K562 (cell line): ENCODE data around the gene RNASE8. TPM values are rescaled to one million over a fixed set of nuclear protein-coding genes. Genes with fewer than 3 reads are reported as not detected.
A peak's percentile ranks its signal among the peaks of the same experiment; 100 is the strongest.

Source experiments
- ATAC-seq: fragments of 200-7000 bp; cut with Tn5 transposase; 3 replicates; pipeline ENCODE4 v1.9.1; 2020; ENCODE audit warnings: moderate library complexity
- BruUV-seq: library from RNA; stranded (reverse); fragments of 400-500 nt; replicated peaks from 2 replicates; lab custom pipeline; 2021; lab: Mats Ljungman, UMichigan
- CTCF ChIA-PET: fragments of 300-600 bp; formaldehyde crosslinking; extraction: SDS; loops from one replicate; lab custom pipeline; 2021; ENCODE audit warnings: low intra/inter-chr PET ratio; lab: Yijun Ruan, JAX
- POLR2A ChIA-PET: fragments of 300-600, 350-650 bp; sonication (Branson Sonifier 250); formaldehyde crosslinking; extraction: SDS; loops from one replicate; lab custom pipeline; 2021; ENCODE audit warnings: antibody characterized with exemption, inconsistent platforms; lab: Yijun Ruan, JAX
- DNase-seq, 4 experiments: peaks; one replicate each; pipeline versions ENCODE4 v3.0.0 to v3.0.0-alpha.2; 2011 to 2018; ENCODE audit warnings: low spot score in 3 of 4, mixed read lengths in 3 of 4; ENCODE audit errors: extremely low read depth in 1 of 4
- FAIRE-seq: peaks from 2 replicates; lab custom pipeline; 2011; peaks lifted over from hg19 to GRCh38; lab: Jason Lieb, UNC
- H2AFZ ChIP-seq: 2 replicates; pipeline ENCODE4 v1.6.0; 2011; ENCODE audit warnings: low read depth, low read length, control low read depth, inconsistent platforms
- H3K27ac ChIP-seq: fragments of 200-600 bp; 3 replicates; pipeline ENCODE4 v1.8.0; 2011; ENCODE audit warnings: low read depth, mild to moderate bottlenecking, control low read depth, inconsistent platforms, low read length, moderate library complexity, mixed read lengths; ENCODE audit errors: extremely low read depth
- H3K27me3 ChIP-seq, 2 experiments: fragments of 300-600 bp in 1 of 2; 2 replicates in 1 of 2; 3 replicates in 1 of 2; pipeline versions ENCODE4 v1.6.0 to v1.8.0; 2011; ENCODE audit warnings: inconsistent platforms in 2 of 2, low read length in 2 of 2, mild to moderate bottlenecking in 1 of 2, mixed read lengths in 1 of 2, moderate library complexity in 1 of 2; ENCODE audit not compliant: control insufficient read depth in 2 of 2, insufficient read depth in 2 of 2
- H3K36me3 ChIP-seq: fragments of 300-600 bp; 3 replicates; pipeline ENCODE4 v1.8.0; 2011; ENCODE audit warnings: mild to moderate bottlenecking, low read length, inconsistent platforms; ENCODE audit not compliant: control insufficient read depth, insufficient read depth
- H3K4me1 ChIP-seq, 2 experiments: fragments of 200-600 bp in 1 of 2; replicated peaks in 1 of 2; 2 replicates in 1 of 2; 3 replicates in 1 of 2; pipeline versions ENCODE4 v1.5.1 to v1.8.0; 2011; ENCODE audit warnings: inconsistent platforms in 2 of 2, low read length in 2 of 2, mild to moderate bottlenecking in 1 of 2, mixed read lengths in 1 of 2, moderate library complexity in 1 of 2; ENCODE audit not compliant: control insufficient read depth in 2 of 2, insufficient read depth in 2 of 2
- H3K4me2 ChIP-seq: 2 replicates; pipeline ENCODE4 v1.6.1; 2011; ENCODE audit warnings: low read length, control low read depth, inconsistent platforms, mixed read lengths; ENCODE audit not compliant: insufficient read depth
- H3K4me3 ChIP-seq: fragments of 200-600 bp; sonication (generic), shearing (Covaris generic); 2 replicates; pipeline ENCODE4 v1.5.1; 2016; ENCODE audit warnings: control low read depth, inconsistent platforms
- H3K79me2 ChIP-seq: fragments of 200-600 bp; 3 replicates; pipeline ENCODE4 v1.8.0; 2011; ENCODE audit warnings: low read length, inconsistent platforms; ENCODE audit not compliant: control insufficient read depth, insufficient read depth
- H3K9ac ChIP-seq, 2 experiments: 2 replicates each; pipeline versions ENCODE4 v1.6.0 to v1.6.1; 2011; ENCODE audit warnings: low read depth in 2 of 2, low read length in 2 of 2, control low read depth in 1 of 2, inconsistent platforms in 1 of 2, mild to moderate bottlenecking in 1 of 2, mixed read lengths in 1 of 2; ENCODE audit not compliant: insufficient read depth in 1 of 2
- H3K9me1 ChIP-seq: one replicate; pipeline ENCODE4 v1.6.0; 2011; ENCODE audit warnings: inconsistent platforms, mild to moderate bottlenecking, low read length, moderate library complexity; ENCODE audit not compliant: control insufficient read depth, insufficient read depth
- H3K9me3 ChIP-seq: replicated peaks from 2 replicates; pipeline ENCODE4 v1.5.1; 2011; ENCODE audit warnings: low read depth, low read length, inconsistent platforms; ENCODE audit not compliant: control insufficient read depth, insufficient read depth
- H4K20me1 ChIP-seq: replicated peaks from 2 replicates; pipeline ENCODE4 v1.6.1; 2011; ENCODE audit warnings: low read length, inconsistent platforms, mixed read lengths; ENCODE audit not compliant: control insufficient read depth, insufficient read depth
- ARHGAP35 ChIP-seq: fragments of 450-650 bp; IDR thresholded peaks from 2 replicates; pipeline ENCODE4 v1.6.1; 2018; ENCODE audit not compliant: partially characterized antibody
- DPF2 ChIP-seq: fragments of 450-650 bp; IDR thresholded peaks from 2 replicates; pipeline ENCODE4 v1.6.1; 2016
- HDAC2 ChIP-seq: fragments of 450-650 bp; IDR thresholded peaks from 2 replicates; pipeline ENCODE4 v1.6.1; 2016; ENCODE audit warnings: mild to moderate bottlenecking
- HLTF ChIP-seq: fragments of 450-650 bp; IDR thresholded peaks from 2 replicates; pipeline ENCODE4 v1.6.1; 2016
- HNRNPK ChIP-seq: fragments of 200-400 bp; formaldehyde crosslinking; IDR thresholded peaks from one replicate; pipeline ENCODE4 v1.6.1; 2018; ENCODE audit warnings: mild to moderate bottlenecking, low read depth, low read length; ENCODE audit not compliant: poor library complexity, severe bottlenecking
- MEF2A ChIP-seq: IDR thresholded peaks from 2 replicates; pipeline ENCODE4 v1.6.1; 2011; ENCODE audit warnings: low read depth, mild to moderate bottlenecking, low read length, moderate library complexity; ENCODE audit not compliant: control insufficient read depth
- RBM17 ChIP-seq: fragments of 200-400 bp; formaldehyde crosslinking; IDR thresholded peaks from 2 replicates; pipeline ENCODE4 v1.6.1; 2017; ENCODE audit warnings: low read depth, mild to moderate bottlenecking, low read length, borderline replicate concordance
- RFX1 ChIP-seq: fragments of 450-650 bp; IDR thresholded peaks from 2 replicates; pipeline ENCODE4 v1.6.1; 2016; ENCODE audit warnings: mild to moderate bottlenecking, moderate library complexity
- TEAD2 ChIP-seq: fragments of 450-650 bp; IDR thresholded peaks from 2 replicates; pipeline ENCODE4 v1.6.1; 2016; ENCODE audit warnings: missing genetic modification characterization, control low read depth, missing compliant biosample characterization
- ZBTB7A ChIP-seq: IDR thresholded peaks from 2 replicates; pipeline ENCODE4 v1.6.1; 2011; ENCODE audit warnings: low read depth, mild to moderate bottlenecking, low read length, moderate library complexity, borderline replicate concordance; ENCODE audit not compliant: control insufficient read depth
- ZNF780A ChIP-seq: fragments of 250-450 bp; sonication (Bioruptor Pico); IDR thresholded peaks from 2 replicates; pipeline ENCODE4 v1.5.0; 2021; ENCODE audit warnings: mild to moderate bottlenecking
- WGBS: fragments of 100-300 bp; shearing (Covaris generic); methylation state at CpG from one replicate; pipeline ENCODE4 v1.1.6; 2016; ENCODE audit warnings: low coverage, mixed read lengths; ENCODE audit not compliant: insufficient coverage; ENCODE audit errors: missing lambda C conversion rate; 5-methylcytosine and 5-hydroxymethylcytosine counted together
- in situ Hi-C: fragments of 300-500 bp; cut with MboI; formaldehyde crosslinking; loops from 4 replicates; pipeline ENCODE4 v1.15.0; 2018; ENCODE audit warnings: inconsistent platforms, mixed read lengths
- intact Hi-C: fragments of 100-400 bp; cut with micrococcal nuclease; formaldehyde crosslinking; loops from 2 replicates; pipeline ENCODE4 v1.14.2; 2022
- polyA plus RNA-seq, 8 experiments: library from polyadenylated mRNA; depleted of rRNA in 4 of 8; stranded (reverse) in 5 of 8; unstranded in 3 of 8; fragments of >200 nt; fragmentation: Nextera tagmentation in 2 of 8; fragmentation: Illumina TruSeq in 1 of 8; extraction: Ambion mirVana in 2 of 8; extraction: Trizol in 1 of 8; gene quantifications; 2 replicates each; pipeline versions ENCODE4 v1.2.1 to v1.2.3, GENCODE V29; 2011 to 2014; ENCODE audit warnings: inconsistent platforms in 1 of 8, missing spikeins in 1 of 8
- total RNA-seq, 7 experiments: library from RNA; depleted of rRNA in 6 of 7; stranded (reverse); fragments of >200 nt in 6 of 7; fragmentation: Illumina TruSeq in 2 of 7; extraction: Trizol in 2 of 7; gene quantifications; 2 replicates each; pipeline versions ENCODE4 v1.2.1 to v1.2.3, GENCODE V29; 2011 to 2021; ENCODE audit warnings: low replicate concordance in 1 of 7
- TF ChIP-seq, protein P1 (sequence below): sonication (generic); formaldehyde crosslinking; IDR thresholded peaks from 2 replicates; pipeline ENCODE4 v1.8.1; 2022; ENCODE audit warnings: missing genetic modification reagents
- TF ChIP-seq, protein P2 (sequence below): fragments of 250-450 bp; sonication (Bioruptor Pico); IDR thresholded peaks from 2 replicates; pipeline ENCODE4 v1.5.1; 2021; ENCODE audit warnings: mild to moderate bottlenecking
- TF ChIP-seq, protein P3 (sequence below): fragments of 450-650 bp; formaldehyde crosslinking; IDR thresholded peaks from 2 replicates; pipeline ENCODE4 v1.4.0; 2020; ENCODE audit warnings: mild to moderate bottlenecking, mixed read lengths
- TF ChIP-seq, protein P4 (sequence below), 2 experiments: fragments of 150-350 bp in 1 of 2; IDR thresholded peaks; 2 replicates each; pipeline ENCODE4 v1.6.1; 2012 to 2016; ENCODE audit warnings: low read depth in 2 of 2, low read length in 2 of 2, mild to moderate bottlenecking in 1 of 2, moderate library complexity in 1 of 2

Gene RNASE8
- total and polyA plus RNA-seq, 9 of the 15 experiments (the other 6 are each of a cell fraction or from before 2014, with no cell fraction given) = not detected

DNA sequence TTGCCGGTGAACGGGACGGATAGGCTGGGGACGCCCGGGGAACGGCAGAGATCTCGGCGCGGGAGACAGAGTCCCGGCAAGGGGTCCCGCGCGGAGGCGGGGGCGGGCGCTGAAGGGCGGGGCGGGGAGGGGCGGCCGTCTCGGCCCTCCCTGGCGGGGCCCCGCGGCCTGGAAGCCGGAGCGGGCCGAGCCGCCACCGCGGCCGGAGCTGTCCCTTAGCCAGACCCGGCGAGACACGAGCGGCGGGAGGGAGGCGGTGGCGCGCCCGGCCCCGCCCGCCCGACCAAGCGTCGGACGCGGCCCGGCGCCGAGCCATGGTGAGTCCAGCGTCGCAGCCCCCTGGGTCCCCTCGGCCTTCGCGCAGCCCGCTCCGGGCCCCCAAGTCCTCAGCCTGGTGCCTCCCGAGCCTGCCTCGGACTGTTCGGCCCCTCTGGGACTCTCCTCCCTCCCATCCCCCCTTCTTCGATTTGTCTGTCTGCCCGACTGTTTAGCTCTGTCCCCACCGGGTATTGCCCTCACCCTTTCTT lies 12.5 kb downstream of the RNASE8 start, which contains the start of gene ARHGEF40:
Gene ARHGEF40 (plus strand): TSS at position 222 of the 527 bp plus-strand sequence. CDS start 93 bp downstream, at position 315.
- CTCF ChIA-PET = interaction anchor here (1.9 to 4.6 kb wide), 2 partner anchors 22 to 36 kb away, joined by 10 to 54 read pairs; no protein-coding TSS in a partner anchor
- POLR2A ChIA-PET = interaction anchor here (0.5 to 1.9 kb wide), 6 partner anchors 9 to 139 kb away, joined by 3 to 6 read pairs (median 4); partner anchors contain the start of gene RNASE8
- DNase-seq (peak; percentile 58 to 81 (median 72)), ATAC-seq (peak; percentile 81), FAIRE-seq (no peak)
- no peaks in the 10 kb centered on the region for H3K9me1 ChIP-seq
- intact Hi-C loops = no loop called here
- no peaks in the 10 kb centered on the region; the same call in 2 of the 3 replicates for H3K79me2 ChIP-seq
- no peaks in the 10 kb centered on the region for H4K20me1 ChIP-seq
- peak within 1 kb of the TSS; percentile 38 to 91; a peak in 3 of 4 replicates for H3K9ac ChIP-seq
- H3K27ac ChIP-seq = no peak within 1 kb of the TSS; the same call in 2 of the 3 replicates
- no peaks in the 10 kb centered on the region for H3K36me3 ChIP-seq
- H3K27me3 ChIP-seq = no peaks in the 10 kb centered on the region
- WGBS = no CpG with 5 or more reads among the region's 63 CpGs
- H3K4me1 ChIP-seq = peaks cover 2 to 41% of the 10 kb centered on the region in 2 experiments; a peak in 3 of 5 replicates
- no peaks in the 10 kb centered on the region for H3K9me3 ChIP-seq
- peak within 1 kb of the TSS; percentile 87 for H2AFZ ChIP-seq
- peak within 1 kb of the TSS; percentile 41 for H3K4me3 ChIP-seq
- peak within 1 kb of the TSS; percentile 72 for H3K4me2 ChIP-seq
- in situ Hi-C loops = no loop called here
- no TSS peak for BruUV-seq
- TF ChIP-seq, protein P1, sequence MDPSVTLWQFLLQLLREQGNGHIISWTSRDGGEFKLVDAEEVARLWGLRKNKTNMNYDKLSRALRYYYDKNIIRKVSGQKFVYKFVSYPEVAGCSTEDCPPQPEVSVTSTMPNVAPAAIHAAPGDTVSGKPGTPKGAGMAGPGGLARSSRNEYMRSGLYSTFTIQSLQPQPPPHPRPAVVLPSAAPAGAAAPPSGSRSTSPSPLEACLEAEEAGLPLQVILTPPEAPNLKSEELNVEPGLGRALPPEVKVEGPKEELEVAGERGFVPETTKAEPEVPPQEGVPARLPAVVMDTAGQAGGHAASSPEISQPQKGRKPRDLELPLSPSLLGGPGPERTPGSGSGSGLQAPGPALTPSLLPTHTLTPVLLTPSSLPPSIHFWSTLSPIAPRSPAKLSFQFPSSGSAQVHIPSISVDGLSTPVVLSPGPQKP = no peak
- no peak for TF ChIP-seq MEF2A
- TF ChIP-seq, protein P2, sequence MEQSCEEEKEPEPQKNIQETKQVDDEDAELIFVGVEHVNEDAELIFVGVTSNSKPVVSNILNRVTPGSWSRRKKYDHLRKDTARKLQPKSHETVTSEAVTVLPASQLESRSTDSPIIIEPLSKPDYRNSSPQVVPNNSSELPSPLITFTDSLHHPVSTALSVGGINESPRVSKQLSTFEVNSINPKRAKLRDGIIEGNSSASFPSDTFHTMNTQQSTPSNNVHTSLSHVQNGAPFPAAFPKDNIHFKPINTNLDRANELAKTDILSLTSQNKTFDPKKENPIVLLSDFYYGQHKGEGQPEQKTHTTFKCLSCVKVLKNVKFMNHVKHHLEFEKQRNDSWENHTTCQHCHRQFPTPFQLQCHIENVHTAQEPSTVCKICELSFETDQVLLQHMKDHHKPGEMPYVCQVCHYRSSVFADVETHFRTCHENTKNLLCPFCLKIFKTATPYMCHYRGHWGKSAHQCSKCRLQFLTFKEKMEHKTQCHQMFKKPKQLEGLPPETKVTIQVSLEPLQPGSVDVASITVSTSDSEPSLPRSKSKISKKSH (CRISPR knock-in tag) = no peak
- TF ChIP-seq RFX1 = no peak
- TF ChIP-seq, protein P3, sequence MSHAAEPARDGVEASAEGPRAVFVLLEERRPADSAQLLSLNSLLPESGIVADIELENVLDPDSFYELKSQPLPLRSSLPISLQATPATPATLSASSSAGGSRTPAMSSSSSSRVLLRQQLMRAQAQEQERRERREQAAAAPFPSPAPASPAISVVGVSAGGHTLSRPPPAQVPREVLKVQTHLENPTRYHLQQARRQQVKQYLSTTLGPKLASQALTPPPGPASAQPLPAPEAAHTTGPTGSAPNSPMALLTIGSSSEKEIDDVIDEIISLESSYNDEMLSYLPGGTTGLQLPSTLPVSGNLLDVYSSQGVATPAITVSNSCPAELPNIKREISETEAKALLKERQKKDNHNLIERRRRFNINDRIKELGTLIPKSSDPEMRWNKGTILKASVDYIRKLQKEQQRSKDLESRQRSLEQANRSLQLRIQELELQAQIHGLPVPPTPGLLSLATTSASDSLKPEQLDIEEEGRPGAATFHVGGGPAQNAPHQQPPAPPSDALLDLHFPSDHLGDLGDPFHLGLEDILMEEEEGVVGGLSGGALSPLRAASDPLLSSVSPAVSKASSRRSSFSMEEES (CRISPR knock-in tag) = no peak
- no peak for TF ChIP-seq ZNF780A (CRISPR knock-in tag)
- TF ChIP-seq HNRNPK = no peak
- TF ChIP-seq ARHGAP35 = no peak
- TF ChIP-seq ZBTB7A = peak; percentile 26; the same call in 1 of the 2 replicates
- TF ChIP-seq, protein P4, sequence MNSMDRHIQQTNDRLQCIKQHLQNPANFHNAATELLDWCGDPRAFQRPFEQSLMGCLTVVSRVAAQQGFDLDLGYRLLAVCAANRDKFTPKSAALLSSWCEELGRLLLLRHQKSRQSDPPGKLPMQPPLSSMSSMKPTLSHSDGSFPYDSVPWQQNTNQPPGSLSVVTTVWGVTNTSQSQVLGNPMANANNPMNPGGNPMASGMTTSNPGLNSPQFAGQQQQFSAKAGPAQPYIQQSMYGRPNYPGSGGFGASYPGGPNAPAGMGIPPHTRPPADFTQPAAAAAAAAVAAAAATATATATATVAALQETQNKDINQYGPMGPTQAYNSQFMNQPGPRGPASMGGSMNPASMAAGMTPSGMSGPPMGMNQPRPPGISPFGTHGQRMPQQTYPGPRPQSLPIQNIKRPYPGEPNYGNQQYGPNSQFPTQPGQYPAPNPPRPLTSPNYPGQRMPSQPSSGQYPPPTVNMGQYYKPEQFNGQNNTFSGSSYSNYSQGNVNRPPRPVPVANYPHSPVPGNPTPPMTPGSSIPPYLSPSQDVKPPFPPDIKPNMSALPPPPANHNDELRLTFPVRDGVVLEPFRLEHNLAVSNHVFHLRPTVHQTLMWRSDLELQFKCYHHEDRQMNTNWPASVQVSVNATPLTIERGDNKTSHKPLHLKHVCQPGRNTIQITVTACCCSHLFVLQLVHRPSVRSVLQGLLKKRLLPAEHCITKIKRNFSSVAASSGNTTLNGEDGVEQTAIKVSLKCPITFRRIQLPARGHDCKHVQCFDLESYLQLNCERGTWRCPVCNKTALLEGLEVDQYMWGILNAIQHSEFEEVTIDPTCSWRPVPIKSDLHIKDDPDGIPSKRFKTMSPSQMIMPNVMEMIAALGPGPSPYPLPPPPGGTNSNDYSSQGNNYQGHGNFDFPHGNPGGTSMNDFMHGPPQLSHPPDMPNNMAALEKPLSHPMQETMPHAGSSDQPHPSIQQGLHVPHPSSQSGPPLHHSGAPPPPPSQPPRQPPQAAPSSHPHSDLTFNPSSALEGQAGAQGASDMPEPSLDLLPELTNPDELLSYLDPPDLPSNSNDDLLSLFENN (IDR thresholded peaks at IDR 0.05; ENCODE audit: low read depth in 2 of 2, low read length in 2 of 2) = no peak
- TF ChIP-seq DPF2 = 0 out of 2 replicates have a peak, but pooled peaks have one; percentile 22
- TF ChIP-seq TEAD2 (tag) = no peak
- no peak for TF ChIP-seq HLTF
- TF ChIP-seq RBM17 = no peak
- TF ChIP-seq HDAC2 = no peak
